SK-N-SH (cell line): ENCODE measurements around the gene PRUNE1. TPM values are rescaled to one million over a fixed set of nuclear protein-coding genes. Genes with fewer than 3 reads are reported as not detected.

Experiments used
- CTCF ChIA-PET: fragments of 300-600, 350-600 bp; formaldehyde crosslinking; extraction: SDS; loops from one replicate; lab custom pipeline; 2021; lab: Yijun Ruan, JAX
- POLR2A ChIA-PET: fragments of 350-600 bp; sonication (Branson Sonifier 250); formaldehyde crosslinking; extraction: SDS; loops from one replicate; lab custom pipeline; 2020; ENCODE audit warnings: antibody characterized with exemption, inconsistent platforms; lab: Yijun Ruan, JAX
- DNase-seq: peaks from one replicate; pipeline ENCODE4 v3.0.0; 2012
- H2AFZ ChIP-seq: fragments of 200-600 bp; sonication (generic); 2 replicates; pipeline ENCODE4 v1.8.1; 2016; ENCODE audit warnings: antibody characterized with exemption, mild to moderate bottlenecking, low read depth
- H3F3A ChIP-seq: fragments of 200-600 bp; sonication (generic); replicated peaks from 2 replicates; pipeline ENCODE3; 2016; ENCODE audit warnings: antibody characterized with exemption, mild to moderate bottlenecking; ENCODE audit not compliant: insufficient read depth
- H3K27ac ChIP-seq, 2 experiments: fragments of 200-500 bp in 1 of 2; fragments of 200-600 bp in 1 of 2; sonication (Bioruptor generic) in 1 of 2; sonication (generic), shearing (Covaris generic) in 1 of 2; 2 replicates each; pipeline versions ENCODE4 v1.5.1 to v1.6.1; 2014 to 2016; ENCODE audit warnings: low read depth in 2 of 2, inconsistent platforms in 1 of 2, low read length in 1 of 2, mild to moderate bottlenecking in 1 of 2, mixed read lengths in 1 of 2
- H3K27me3 ChIP-seq: fragments of 200-600 bp; sonication (generic), shearing (Covaris generic); 2 replicates; pipeline ENCODE4 v1.6.1; 2016; ENCODE audit warnings: mixed run types; ENCODE audit not compliant: insufficient read depth
- H3K36me3 ChIP-seq, 2 experiments: fragments of 200-500 bp in 1 of 2; fragments of 200-600 bp in 1 of 2; sonication (Bioruptor generic) in 1 of 2; sonication (generic) in 1 of 2; replicated peaks in 1 of 2; 2 replicates each; pipeline versions ENCODE3 to v1.5.1; 2014 to 2016; ENCODE audit warnings: low read length in 1 of 2, mild to moderate bottlenecking in 1 of 2; ENCODE audit not compliant: insufficient read depth in 2 of 2, control insufficient read depth in 1 of 2
- H3K4me1 ChIP-seq, 2 experiments: fragments of 200-500 bp in 1 of 2; fragments of 200-600 bp in 1 of 2; sonication (Bioruptor generic) in 1 of 2; sonication (generic), shearing (Covaris generic) in 1 of 2; 2 replicates each; pipeline versions ENCODE4 v1.5.1 to v1.6.1; 2014 to 2016; ENCODE audit warnings: low read depth in 1 of 2, low read length in 1 of 2, mixed run types in 1 of 2; ENCODE audit not compliant: insufficient read depth in 2 of 2, control insufficient read depth in 1 of 2
- H3K4me2 ChIP-seq: fragments of 200-600 bp; sonication (generic), shearing (Covaris generic); 2 replicates; pipeline ENCODE4 v1.6.1; 2017; ENCODE audit warnings: mixed run types
- H3K4me3 ChIP-seq, 2 experiments: fragments of 200-500 bp in 1 of 2; fragments of 200-600 bp in 1 of 2; sonication (Bioruptor generic) in 1 of 2; sonication (generic), shearing (Covaris generic) in 1 of 2; 2 replicates each; pipeline versions ENCODE4 v1.5.1 to v1.8.1; 2014 to 2016; ENCODE audit warnings: low read depth in 2 of 2, inconsistent platforms in 1 of 2, low read length in 1 of 2, mild to moderate bottlenecking in 1 of 2, mixed read lengths in 1 of 2, moderate library complexity in 1 of 2
- H3K79me2 ChIP-seq: fragments of 200-600 bp; sonication (generic); 2 replicates; pipeline ENCODE4 v1.8.1; 2017; ENCODE audit warnings: mild to moderate bottlenecking; ENCODE audit not compliant: insufficient read depth
- H3K9ac ChIP-seq: fragments of 200-600 bp; sonication (generic); 2 replicates; pipeline ENCODE4 v1.6.1; 2017; ENCODE audit warnings: mixed run types
- H3K9me2 ChIP-seq: fragments of 200-600 bp; sonication (generic); 2 replicates; pipeline ENCODE4 v1.6.1; 2017; ENCODE audit warnings: mixed run types
- H3K9me3 ChIP-seq: fragments of 200-600 bp; sonication (generic); 2 replicates; pipeline ENCODE4 v1.6.1; 2017; ENCODE audit warnings: mixed run types, mild to moderate bottlenecking, moderate library complexity
- H4K20me1 ChIP-seq: fragments of 200-600 bp; sonication (generic); 2 replicates; pipeline ENCODE4 v1.6.1; 2017; ENCODE audit warnings: mild to moderate bottlenecking, mixed run types; ENCODE audit not compliant: insufficient read depth
- ELF1 ChIP-seq: IDR thresholded peaks from 2 replicates; pipeline ENCODE4 v1.4.0; 2012
- EZH2phosphoT487 ChIP-seq: fragments of 200-600 bp; sonication (generic); IDR thresholded peaks from 2 replicates; pipeline ENCODE4 v1.6.1; 2017; ENCODE audit warnings: low read depth, mixed run types, mild to moderate bottlenecking, antibody characterized with exemption, moderate library complexity, borderline replicate concordance
- FOXJ3 ChIP-seq: sonication (generic); formaldehyde crosslinking; IDR thresholded peaks from 2 replicates; pipeline ENCODE4 v1.5.1; 2020; ENCODE audit warnings: mild to moderate bottlenecking, missing genetic modification reagents
- FOXM1 ChIP-seq: IDR thresholded peaks from 2 replicates; pipeline ENCODE4 v1.4.0; 2012; ENCODE audit warnings: low read depth, mild to moderate bottlenecking
- GABPA ChIP-seq: IDR thresholded peaks from 2 replicates; pipeline ENCODE4 v1.4.0; 2012; ENCODE audit warnings: low read depth, mild to moderate bottlenecking
- NFIC ChIP-seq: IDR thresholded peaks from 2 replicates; pipeline ENCODE4 v1.4.0; 2012; ENCODE audit warnings: borderline replicate concordance
- NRF1 ChIP-seq: IDR thresholded peaks from 2 replicates; pipeline ENCODE4 v1.6.1; 2012; ENCODE audit warnings: low read depth, mild to moderate bottlenecking, low read length
- SIN3A ChIP-seq: IDR thresholded peaks from 2 replicates; pipeline ENCODE4 v1.6.1; 2012; ENCODE audit warnings: low read depth, mild to moderate bottlenecking, low read length, moderate library complexity, borderline replicate concordance
- SMC3 ChIP-seq: IDR thresholded peaks from 2 replicates; pipeline ENCODE4 v1.6.1; 2012; ENCODE audit warnings: low read depth, low read length, improper control_type of control experiment
- TAF1 ChIP-seq: IDR thresholded peaks from 2 replicates; pipeline ENCODE4 v1.6.1; 2012; ENCODE audit warnings: low read depth, mild to moderate bottlenecking, low read length, moderate library complexity, borderline replicate concordance
- TCF12 ChIP-seq: IDR thresholded peaks from 2 replicates; pipeline ENCODE4 v1.4.0; 2012
- TEAD4 ChIP-seq: IDR thresholded peaks from 2 replicates; pipeline ENCODE4 v1.4.0; 2012; ENCODE audit warnings: mild to moderate bottlenecking, borderline replicate concordance; ENCODE audit not compliant: insufficient read depth
- WGBS: methylation state at CpG from one replicate; pipeline ENCODE4 v1.1.6; 2017; ENCODE audit warnings: low lambda C conversion rate; 5-methylcytosine and 5-hydroxymethylcytosine counted together
- polyA plus RNA-seq, 3 experiments: library from polyadenylated mRNA; depleted of rRNA; stranded (reverse); fragments of >200 nt; gene quantifications; 2 replicates each; pipeline ENCODE4 v1.2.3, GENCODE V29; 2012
- TF ChIP-seq, protein P1 (sequence below): IDR thresholded peaks from 2 replicates; pipeline ENCODE4 v1.6.1; 2012; ENCODE audit warnings: mild to moderate bottlenecking, low read depth, low read length, moderate library complexity
- TF ChIP-seq, protein P2 (sequence below): IDR thresholded peaks from 2 replicates; pipeline ENCODE4 v1.4.0; 2012; ENCODE audit warnings: low read depth, borderline replicate concordance
- TF ChIP-seq, protein P3 (sequence below): fragments of 150-350 bp; IDR thresholded peaks from 2 replicates; pipeline ENCODE4 v1.6.1; 2016; ENCODE audit warnings: mild to moderate bottlenecking, low read depth, low read length
- TF ChIP-seq, protein P4 (sequence below): IDR thresholded peaks from 2 replicates; pipeline ENCODE4 v1.4.0; 2012; ENCODE audit warnings: low read depth, borderline replicate concordance
- TF ChIP-seq, protein P5 (sequence below): fragments of 150-350 bp; IDR thresholded peaks from 2 replicates; pipeline ENCODE4 v1.6.1; 2017; ENCODE audit warnings: antibody characterized with exemption, low read length, low read depth, borderline replicate concordance

The PRUNE1 gene
- polyA plus RNA-seq, 1 of the 3 experiments (the other 2 are of a cell fraction) = 7.3 TPM

DNA sequence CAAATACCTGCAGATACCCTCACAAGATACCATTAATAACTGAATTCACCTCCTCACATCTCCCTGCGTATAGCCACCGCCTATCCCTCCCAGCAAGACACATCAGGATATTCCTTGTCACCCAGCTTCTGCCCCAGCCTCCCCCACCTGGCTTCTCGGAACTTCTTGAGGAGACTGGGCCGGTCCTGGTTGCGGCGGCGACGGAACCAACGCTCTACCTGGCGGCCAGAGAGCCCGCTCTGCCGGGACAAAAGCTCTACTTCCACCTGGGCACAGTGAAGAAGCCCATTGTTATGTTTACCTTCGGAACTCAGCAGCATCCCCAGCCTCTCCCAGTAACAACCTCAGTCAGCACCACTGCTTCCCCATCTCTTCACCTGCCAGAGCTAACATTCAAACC, 40.3 kb upstream of the PRUNE1 start:
- Histone ChIP-seq H3K4me2 (no peak overlapping the region), H3K79me2 (peaks cover 58% of the 10 kb centered on the region), H3F3A (peaks cover 20% of the 10 kb centered on the region), H3K36me3 (peaks cover 49 to 60% of the 10 kb centered on the region in 2 experiments), H2AFZ (no peak overlapping the region), H3K9me2 (no peaks in the 10 kb centered on the region), H3K27ac (no peak overlapping the region), H3K9me3 (no peaks in the 10 kb centered on the region), H3K4me3 (no peak overlapping the region), H3K9ac (no peak overlapping the region), H3K27me3 (no peaks in the 10 kb centered on the region), H4K20me1 (peaks cover 46% of the 10 kb centered on the region), H3K4me1 (peaks cover 18 to 24% of the 10 kb centered on the region in 2 experiments)
- CTCF ChIA-PET = interaction anchor here (1.2 to 1.8 kb wide), 2 partner anchors 12 to 13 kb away, joined by 3 to 6 read pairs; no protein-coding TSS in a partner anchor
- TF ChIP-seq SIN3A (no peak), TEAD4 (no peak), NRF1 (no peak), FOXJ3 (CRISPR knock-in tag) (no peak), ELF1 (no peak), TCF12 (no peak), EZH2phosphoT487 (no peak), GABPA (no peak), NFIC (no peak), TAF1 (no peak), FOXM1 (no peak), SMC3 (no peak)
- TF ChIP-seq, protein P1, sequence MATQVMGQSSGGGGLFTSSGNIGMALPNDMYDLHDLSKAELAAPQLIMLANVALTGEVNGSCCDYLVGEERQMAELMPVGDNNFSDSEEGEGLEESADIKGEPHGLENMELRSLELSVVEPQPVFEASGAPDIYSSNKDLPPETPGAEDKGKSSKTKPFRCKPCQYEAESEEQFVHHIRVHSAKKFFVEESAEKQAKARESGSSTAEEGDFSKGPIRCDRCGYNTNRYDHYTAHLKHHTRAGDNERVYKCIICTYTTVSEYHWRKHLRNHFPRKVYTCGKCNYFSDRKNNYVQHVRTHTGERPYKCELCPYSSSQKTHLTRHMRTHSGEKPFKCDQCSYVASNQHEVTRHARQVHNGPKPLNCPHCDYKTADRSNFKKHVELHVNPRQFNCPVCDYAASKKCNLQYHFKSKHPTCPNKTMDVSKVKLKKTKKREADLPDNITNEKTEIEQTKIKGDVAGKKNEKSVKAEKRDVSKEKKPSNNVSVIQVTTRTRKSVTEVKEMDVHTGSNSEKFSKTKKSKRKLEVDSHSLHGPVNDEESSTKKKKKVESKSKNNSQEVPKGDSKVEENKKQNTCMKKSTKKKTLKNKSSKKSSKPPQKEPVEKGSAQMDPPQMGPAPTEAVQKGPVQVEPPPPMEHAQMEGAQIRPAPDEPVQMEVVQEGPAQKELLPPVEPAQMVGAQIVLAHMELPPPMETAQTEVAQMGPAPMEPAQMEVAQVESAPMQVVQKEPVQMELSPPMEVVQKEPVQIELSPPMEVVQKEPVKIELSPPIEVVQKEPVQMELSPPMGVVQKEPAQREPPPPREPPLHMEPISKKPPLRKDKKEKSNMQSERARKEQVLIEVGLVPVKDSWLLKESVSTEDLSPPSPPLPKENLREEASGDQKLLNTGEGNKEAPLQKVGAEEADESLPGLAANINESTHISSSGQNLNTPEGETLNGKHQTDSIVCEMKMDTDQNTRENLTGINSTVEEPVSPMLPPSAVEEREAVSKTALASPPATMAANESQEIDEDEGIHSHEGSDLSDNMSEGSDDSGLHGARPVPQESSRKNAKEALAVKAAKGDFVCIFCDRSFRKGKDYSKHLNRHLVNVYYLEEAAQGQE = no peak
- TF ChIP-seq, protein P2, sequence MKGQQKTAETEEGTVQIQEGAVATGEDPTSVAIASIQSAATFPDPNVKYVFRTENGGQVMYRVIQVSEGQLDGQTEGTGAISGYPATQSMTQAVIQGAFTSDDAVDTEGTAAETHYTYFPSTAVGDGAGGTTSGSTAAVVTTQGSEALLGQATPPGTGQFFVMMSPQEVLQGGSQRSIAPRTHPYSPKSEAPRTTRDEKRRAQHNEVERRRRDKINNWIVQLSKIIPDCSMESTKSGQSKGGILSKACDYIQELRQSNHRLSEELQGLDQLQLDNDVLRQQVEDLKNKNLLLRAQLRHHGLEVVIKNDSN = no peak
- TF ChIP-seq, protein P3, sequence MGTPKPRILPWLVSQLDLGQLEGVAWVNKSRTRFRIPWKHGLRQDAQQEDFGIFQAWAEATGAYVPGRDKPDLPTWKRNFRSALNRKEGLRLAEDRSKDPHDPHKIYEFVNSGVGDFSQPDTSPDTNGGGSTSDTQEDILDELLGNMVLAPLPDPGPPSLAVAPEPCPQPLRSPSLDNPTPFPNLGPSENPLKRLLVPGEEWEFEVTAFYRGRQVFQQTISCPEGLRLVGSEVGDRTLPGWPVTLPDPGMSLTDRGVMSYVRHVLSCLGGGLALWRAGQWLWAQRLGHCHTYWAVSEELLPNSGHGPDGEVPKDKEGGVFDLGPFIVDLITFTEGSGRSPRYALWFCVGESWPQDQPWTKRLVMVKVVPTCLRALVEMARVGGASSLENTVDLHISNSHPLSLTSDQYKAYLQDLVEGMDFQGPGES = no peak
- TF ChIP-seq, protein P4, sequence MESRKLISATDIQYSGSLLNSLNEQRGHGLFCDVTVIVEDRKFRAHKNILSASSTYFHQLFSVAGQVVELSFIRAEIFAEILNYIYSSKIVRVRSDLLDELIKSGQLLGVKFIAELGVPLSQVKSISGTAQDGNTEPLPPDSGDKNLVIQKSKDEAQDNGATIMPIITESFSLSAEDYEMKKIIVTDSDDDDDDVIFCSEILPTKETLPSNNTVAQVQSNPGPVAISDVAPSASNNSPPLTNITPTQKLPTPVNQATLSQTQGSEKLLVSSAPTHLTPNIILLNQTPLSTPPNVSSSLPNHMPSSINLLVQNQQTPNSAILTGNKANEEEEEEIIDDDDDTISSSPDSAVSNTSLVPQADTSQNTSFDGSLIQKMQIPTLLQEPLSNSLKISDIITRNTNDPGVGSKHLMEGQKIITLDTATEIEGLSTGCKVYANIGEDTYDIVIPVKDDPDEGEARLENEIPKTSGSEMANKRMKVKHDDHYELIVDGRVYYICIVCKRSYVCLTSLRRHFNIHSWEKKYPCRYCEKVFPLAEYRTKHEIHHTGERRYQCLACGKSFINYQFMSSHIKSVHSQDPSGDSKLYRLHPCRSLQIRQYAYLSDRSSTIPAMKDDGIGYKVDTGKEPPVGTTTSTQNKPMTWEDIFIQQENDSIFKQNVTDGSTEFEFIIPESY = no peak
- TF ChIP-seq, protein P5, sequence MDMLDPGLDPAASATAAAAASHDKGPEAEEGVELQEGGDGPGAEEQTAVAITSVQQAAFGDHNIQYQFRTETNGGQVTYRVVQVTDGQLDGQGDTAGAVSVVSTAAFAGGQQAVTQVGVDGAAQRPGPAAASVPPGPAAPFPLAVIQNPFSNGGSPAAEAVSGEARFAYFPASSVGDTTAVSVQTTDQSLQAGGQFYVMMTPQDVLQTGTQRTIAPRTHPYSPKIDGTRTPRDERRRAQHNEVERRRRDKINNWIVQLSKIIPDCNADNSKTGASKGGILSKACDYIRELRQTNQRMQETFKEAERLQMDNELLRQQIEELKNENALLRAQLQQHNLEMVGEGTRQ = no peak
- DNase-seq = no peak
- 94% methylated on average over 13 of the region's 13 CpGs for WGBS
- POLR2A ChIA-PET = no interaction called here
